ENCODE results near the gene SETBP1. TPM values are rescaled to one million over a fixed set of nuclear protein-coding genes. Genes with fewer than 3 reads are reported as not detected.

Gene SETBP1
- total RNA-seq, 1 experiment from 2014 or later = 0.05 TPM

DNA sequence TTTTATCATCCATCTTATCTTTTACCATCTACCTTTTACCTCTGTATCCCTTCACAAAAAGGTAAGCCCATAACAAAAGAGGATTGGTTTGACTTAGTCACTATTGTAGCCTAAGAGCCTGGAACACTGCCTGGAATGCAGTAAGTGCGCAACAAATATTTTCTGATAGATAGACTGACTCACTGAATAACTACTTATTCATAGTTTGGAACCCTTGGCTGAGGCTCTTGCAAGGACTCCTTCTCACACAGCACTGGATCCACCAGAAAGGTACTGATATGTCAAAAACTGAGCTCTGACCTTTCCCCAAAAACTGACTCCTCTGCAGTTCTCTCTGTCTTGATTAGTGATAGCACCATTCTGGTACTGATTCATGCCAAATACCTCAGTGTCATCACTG lies 426.7 kb downstream of the SETBP1 start:
- no peak for TF ChIP-seq TCF7L2 (IDR thresholded peaks at IDR 0.05; ENCODE audit: borderline replicate concordance, extremely low read depth, insufficient read depth, insufficient read length)
- POLR2A ChIA-PET = no interaction called here
- ATAC-seq = no peak

GRCh38 chr18:45108754-45109153 lies 428.1 kb downstream of the SETBP1 start:
- CTCF ChIA-PET = no interaction called here
- TF ChIP-seq ZFX (IDR thresholded peaks at IDR 0.05) (no peak), ELF1 (IDR thresholded peaks at IDR 0.05; ENCODE audit: borderline replicate concordance, low read depth) (no peak), SP1 (IDR thresholded peaks at IDR 0.05; ENCODE audit: low read depth) (no peak), SRF (IDR thresholded peaks at IDR 0.05; ENCODE audit: low read depth) (no peak), RAD21 (IDR thresholded peaks at IDR 0.05; ENCODE audit: low read depth) (no peak), CBX3 (IDR thresholded peaks at IDR 0.05; ENCODE audit: low read depth) (no peak), POLR2A (IDR thresholded peaks at IDR 0.05; ENCODE audit: borderline replicate concordance, extremely low read depth, insufficient read depth, insufficient read length) (no peak), REST (IDR thresholded peaks at IDR 0.05; ENCODE audit: low read depth) (no peak), EZH2 (IDR thresholded peaks at IDR 0.05) (no peak), FOSL1 (IDR thresholded peaks at IDR 0.05; ENCODE audit: low read depth) (no peak), EGR1 (IDR thresholded peaks at IDR 0.05; ENCODE audit: low read depth) (no peak), CEBPB (IDR thresholded peaks at IDR 0.05; ENCODE audit: low read depth) (no peak)
- TF ChIP-seq, protein P1, sequence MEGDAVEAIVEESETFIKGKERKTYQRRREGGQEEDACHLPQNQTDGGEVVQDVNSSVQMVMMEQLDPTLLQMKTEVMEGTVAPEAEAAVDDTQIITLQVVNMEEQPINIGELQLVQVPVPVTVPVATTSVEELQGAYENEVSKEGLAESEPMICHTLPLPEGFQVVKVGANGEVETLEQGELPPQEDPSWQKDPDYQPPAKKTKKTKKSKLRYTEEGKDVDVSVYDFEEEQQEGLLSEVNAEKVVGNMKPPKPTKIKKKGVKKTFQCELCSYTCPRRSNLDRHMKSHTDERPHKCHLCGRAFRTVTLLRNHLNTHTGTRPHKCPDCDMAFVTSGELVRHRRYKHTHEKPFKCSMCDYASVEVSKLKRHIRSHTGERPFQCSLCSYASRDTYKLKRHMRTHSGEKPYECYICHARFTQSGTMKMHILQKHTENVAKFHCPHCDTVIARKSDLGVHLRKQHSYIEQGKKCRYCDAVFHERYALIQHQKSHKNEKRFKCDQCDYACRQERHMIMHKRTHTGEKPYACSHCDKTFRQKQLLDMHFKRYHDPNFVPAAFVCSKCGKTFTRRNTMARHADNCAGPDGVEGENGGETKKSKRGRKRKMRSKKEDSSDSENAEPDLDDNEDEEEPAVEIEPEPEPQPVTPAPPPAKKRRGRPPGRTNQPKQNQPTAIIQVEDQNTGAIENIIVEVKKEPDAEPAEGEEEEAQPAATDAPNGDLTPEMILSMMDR (IDR thresholded peaks at IDR 0.05 in 2 of 3, conservative IDR thresholded peaks at IDR 0.05 in 1 of 3; ENCODE audit: borderline replicate concordance in 1 of 3, insufficient read depth in 1 of 3, low read depth in 2 of 3, low read length in 2 of 3) = no peak
- TF ChIP-seq, protein P2, sequence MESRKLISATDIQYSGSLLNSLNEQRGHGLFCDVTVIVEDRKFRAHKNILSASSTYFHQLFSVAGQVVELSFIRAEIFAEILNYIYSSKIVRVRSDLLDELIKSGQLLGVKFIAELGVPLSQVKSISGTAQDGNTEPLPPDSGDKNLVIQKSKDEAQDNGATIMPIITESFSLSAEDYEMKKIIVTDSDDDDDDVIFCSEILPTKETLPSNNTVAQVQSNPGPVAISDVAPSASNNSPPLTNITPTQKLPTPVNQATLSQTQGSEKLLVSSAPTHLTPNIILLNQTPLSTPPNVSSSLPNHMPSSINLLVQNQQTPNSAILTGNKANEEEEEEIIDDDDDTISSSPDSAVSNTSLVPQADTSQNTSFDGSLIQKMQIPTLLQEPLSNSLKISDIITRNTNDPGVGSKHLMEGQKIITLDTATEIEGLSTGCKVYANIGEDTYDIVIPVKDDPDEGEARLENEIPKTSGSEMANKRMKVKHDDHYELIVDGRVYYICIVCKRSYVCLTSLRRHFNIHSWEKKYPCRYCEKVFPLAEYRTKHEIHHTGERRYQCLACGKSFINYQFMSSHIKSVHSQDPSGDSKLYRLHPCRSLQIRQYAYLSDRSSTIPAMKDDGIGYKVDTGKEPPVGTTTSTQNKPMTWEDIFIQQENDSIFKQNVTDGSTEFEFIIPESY (IDR thresholded peaks at IDR 0.05; ENCODE audit: extremely low read depth, insufficient replicate concordance, low read length) = no peak

More for the DNA sequence above, 426.7 kb downstream of the SETBP1 start:
- RAD21 ChIA-PET (ENCODE audit: low non-redundant PET in 1 of 2, low total read pairs in 2 of 2, uncharacterized antibody in 2 of 2, unreplicated experiment in 2 of 2) = no interaction called here
- Histone ChIP-seq H3K4me2 (ENCODE audit: low read length) (no peak overlapping the region), H3K9ac (ENCODE audit: low read length) (no peak overlapping the region), H3K9me3 (ENCODE audit: control insufficient read depth in 1 of 2, insufficient read depth in 1 of 2, low read depth in 1 of 2, low read length in 2 of 2) (peaks cover 0 to 21% of the 10 kb centered on the region in 2 experiments; a peak in 2 of 4 replicates), H3K4me3 (replicated peaks in 1 of 2; ENCODE audit: low read depth in 1 of 2, low read length in 2 of 2) (no peak overlapping the region), H3K9me2 (ENCODE audit: insufficient read depth) (no peaks in the 10 kb centered on the region), H2AFZ (ENCODE audit: low read depth, low read length, poor library complexity, severe bottlenecking) (no peak overlapping the region), H3K27me3 (ENCODE audit: insufficient read depth, low read length) (no peaks in the 10 kb centered on the region), H3K79me2 (ENCODE audit: insufficient read depth, low read length) (no peaks in the 10 kb centered on the region), H3K4me1 (ENCODE audit: control insufficient read depth in 1 of 2, insufficient read depth in 2 of 2, low read length in 2 of 2) (no peaks in the 10 kb centered on the region), H3K27ac (ENCODE audit: low read depth, low read length) (no peak overlapping the region), H3K36me3 (ENCODE audit: control insufficient read depth in 1 of 2, insufficient read depth in 2 of 2, low read length in 2 of 2) (no peaks in the 10 kb centered on the region), H4K20me1 (ENCODE audit: insufficient read depth) (no peaks in the 10 kb centered on the region)
- BruUV-seq (replicated peaks) = no TSS peak
- no peak for DNase-seq (ENCODE audit: low read depth, low spot score)
- CTCF ChIA-PET = no interaction called here
- intact Hi-C loops (cut with micrococcal nuclease) = no loop called here

More at GRCh38 chr18:45108754-45109153, 428.1 kb downstream of the SETBP1 start:
- ChIA-PET POLR2A (no interaction called here), RAD21 (ENCODE audit: low non-redundant PET in 1 of 2, low total read pairs in 2 of 2, uncharacterized antibody in 2 of 2, unreplicated experiment in 2 of 2) (no interaction called here)
- no peaks in the 10 kb centered on the region for H3K79me2 ChIP-seq (ENCODE audit: insufficient read depth, low read length)
- no peaks in the 10 kb centered on the region for H3K36me3 ChIP-seq (ENCODE audit: control insufficient read depth in 1 of 2, insufficient read depth in 2 of 2, low read length in 2 of 2)
- no TSS peak for BruUV-seq (replicated peaks)
- no peak overlapping the region for H3K4me3 ChIP-seq (replicated peaks in 1 of 2; ENCODE audit: low read depth in 1 of 2, low read length in 2 of 2)
- H2AFZ ChIP-seq (ENCODE audit: low read depth, low read length, poor library complexity, severe bottlenecking) = no peak overlapping the region
- intact Hi-C loops (cut with micrococcal nuclease) = no loop called here
- H3K9ac ChIP-seq (ENCODE audit: low read length) = no peak overlapping the region
- ATAC-seq = no peak
- no peak for DNase-seq (ENCODE audit: low read depth, low spot score)
- H4K20me1 ChIP-seq (ENCODE audit: insufficient read depth) = no peaks in the 10 kb centered on the region
- no peak overlapping the region for H3K27ac ChIP-seq (ENCODE audit: low read depth, low read length)
- peaks cover 0 to 27% of the 10 kb centered on the region in 2 experiments; a peak in 2 of 4 replicates for H3K9me3 ChIP-seq (ENCODE audit: control insufficient read depth in 1 of 2, insufficient read depth in 1 of 2, low read depth in 1 of 2, low read length in 2 of 2)
- no peak overlapping the region for H3K4me2 ChIP-seq (ENCODE audit: low read length)
- no peaks in the 10 kb centered on the region for H3K4me1 ChIP-seq (ENCODE audit: control insufficient read depth in 1 of 2, insufficient read depth in 2 of 2, low read length in 2 of 2)
- H3K27me3 ChIP-seq (ENCODE audit: insufficient read depth, low read length) = no peaks in the 10 kb centered on the region
- no peaks in the 10 kb centered on the region for H3K9me2 ChIP-seq (ENCODE audit: insufficient read depth)
